ENCODE results near the gene HSCB. TPM values are rescaled to one million over a fixed set of nuclear protein-coding genes. Genes with fewer than 3 reads are reported as not detected.

The HSCB gene
- 10 to 100 TPM in 1 of 2 donors, 1 to 10 TPM in 1; 8.9 to 13.3 TPM for total RNA-seq

GRCh38 chr22:28741785-28742561 is at the start of gene HSCB, which contains the start of gene CHEK2:
TSS of gene HSCB (plus strand) at chr22:28742039. CDS start at chr22:28742096, 57 bp downstream.
TSS of gene CHEK2 (minus strand) at chr22:28741820. CDS start at chr22:28734721, 7,099 bp downstream.

GRCh38 chr22:28772633-28773460 is 31.0 kb downstream of the HSCB start, which contains the start of gene CCDC117:
TSS of gene CCDC117 (plus strand) at chr22:28772695. CDS start at chr22:28772850, 155 bp downstream.

GRCh38 chr22:28800308-28801041 is 58.6 kb downstream of the HSCB start, which contains the start of gene XBP1:
TSS of gene XBP1 (minus strand) at chr22:28800569.

Other genes with a start within 250 kb of the HSCB start
- gene TTC28, start 62.2 kb upstream of the HSCB start, total RNA-seq = 10 to 100 TPM in 1 of 2 donors, 1 to 10 TPM in 1; 5.0 to 11.4 TPM
- 10 to 100 TPM; 14.5 to 28.0 TPM for gene CHEK2, start 219 bp upstream of the HSCB start, total RNA-seq
- gene CCDC117, start 30.7 kb downstream of the HSCB start, total RNA-seq = 10 to 100 TPM; 18.6 to 21.6 TPM
- 10 to 100 TPM; 37.5 to 60.6 TPM for gene XBP1, start 58.5 kb downstream of the HSCB start, total RNA-seq
- gene ZNRF3, start 141.5 kb downstream of the HSCB start, total RNA-seq = 1 to 10 TPM; 3.8 to 4.3 TPM

All from melanocyte of skin (primary cell).